Keratinocyte (primary cell): ENCODE measurements around the gene OTX1.

Source experiments
- EZH2 ChIP-seq: IDR thresholded peaks from one replicate; pipeline ENCODE4 v1.6.1; 2012; ENCODE audit warnings: inconsistent platforms, mild to moderate bottlenecking, low read length, moderate library complexity
- TF ChIP-seq, protein P1 (sequence below), 3 experiments: IDR thresholded peaks in 1 of 3; conservative IDR thresholded peaks in 1 of 3; optimal IDR thresholded peaks in 1 of 3; 2 replicates in 2 of 3; 3 replicates in 1 of 3; pipeline versions ENCODE3 to v1.5.1; 2011; ENCODE audit warnings: low read length in 3 of 3, mild to moderate bottlenecking in 3 of 3, moderate library complexity in 2 of 3, control low read depth in 1 of 3, inconsistent platforms in 1 of 3; ENCODE audit not compliant: insufficient read depth in 2 of 3; ENCODE audit errors: extremely low read depth in 1 of 3

DNA sequence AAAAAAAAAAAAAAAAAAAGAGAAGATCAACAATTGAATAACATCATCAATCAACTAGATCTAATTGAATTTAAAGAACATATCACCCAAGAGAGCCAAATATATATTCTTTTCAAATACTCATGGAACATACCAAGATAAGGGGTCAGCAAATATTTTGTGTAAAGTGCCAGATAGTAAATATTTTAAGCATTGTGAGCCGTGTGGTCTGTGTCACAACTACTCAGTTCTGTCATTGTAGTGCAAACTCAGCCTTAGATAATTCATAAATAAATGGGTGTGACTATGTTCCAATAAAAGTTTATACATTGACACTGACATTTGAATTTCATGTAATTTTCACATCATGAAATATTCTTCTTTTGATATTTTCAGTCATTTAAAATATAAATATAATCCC is 45.9 kb downstream of the OTX1 start:
- TF ChIP-seq, protein P1, sequence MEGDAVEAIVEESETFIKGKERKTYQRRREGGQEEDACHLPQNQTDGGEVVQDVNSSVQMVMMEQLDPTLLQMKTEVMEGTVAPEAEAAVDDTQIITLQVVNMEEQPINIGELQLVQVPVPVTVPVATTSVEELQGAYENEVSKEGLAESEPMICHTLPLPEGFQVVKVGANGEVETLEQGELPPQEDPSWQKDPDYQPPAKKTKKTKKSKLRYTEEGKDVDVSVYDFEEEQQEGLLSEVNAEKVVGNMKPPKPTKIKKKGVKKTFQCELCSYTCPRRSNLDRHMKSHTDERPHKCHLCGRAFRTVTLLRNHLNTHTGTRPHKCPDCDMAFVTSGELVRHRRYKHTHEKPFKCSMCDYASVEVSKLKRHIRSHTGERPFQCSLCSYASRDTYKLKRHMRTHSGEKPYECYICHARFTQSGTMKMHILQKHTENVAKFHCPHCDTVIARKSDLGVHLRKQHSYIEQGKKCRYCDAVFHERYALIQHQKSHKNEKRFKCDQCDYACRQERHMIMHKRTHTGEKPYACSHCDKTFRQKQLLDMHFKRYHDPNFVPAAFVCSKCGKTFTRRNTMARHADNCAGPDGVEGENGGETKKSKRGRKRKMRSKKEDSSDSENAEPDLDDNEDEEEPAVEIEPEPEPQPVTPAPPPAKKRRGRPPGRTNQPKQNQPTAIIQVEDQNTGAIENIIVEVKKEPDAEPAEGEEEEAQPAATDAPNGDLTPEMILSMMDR (optimal IDR thresholded peaks at IDR 0.05 in 1 of 3, IDR thresholded peaks at IDR 0.05 in 1 of 3, conservative IDR thresholded peaks at IDR 0.05 in 1 of 3; ENCODE audit: extremely low read depth in 1 of 3, insufficient read depth in 2 of 3, low read length in 3 of 3) = no peak
- TF ChIP-seq EZH2 = no peak
